A673 (cell line): ENCODE results near the gene RAB1B. TPM values are rescaled to one million over a fixed set of nuclear protein-coding genes. Genes with fewer than 3 reads are reported as not detected.

ENCODE experiments used
- BruUV-seq: library from RNA; stranded (reverse); fragments of 400-500 nt; replicated peaks from 2 replicates; lab custom pipeline; 2021; lab: Mats Ljungman, UMichigan
- CTCF ChIA-PET: fragments of 300-600 bp; sonication (Branson Sonifier 250); formaldehyde crosslinking; loops from one replicate; lab custom pipeline; 2022; ENCODE audit warnings: antibody characterized with exemption; lab: Charles Lee
- POLR2A ChIA-PET: fragments of 300-600 bp; sonication (Branson Sonifier 250); formaldehyde crosslinking; loops from one replicate; lab custom pipeline; 2022; ENCODE audit warnings: antibody characterized with exemption; ENCODE audit not compliant: low non-redundant PET; lab: Charles Lee
- DNase-seq: peaks from one replicate; pipeline ENCODE4 v3.0.0-alpha.2; 2015; ENCODE audit warnings: low spot score
- H3K27ac ChIP-seq: fragments of 200-600 bp; sonication (generic); 2 replicates; pipeline ENCODE4 v1.5.1; 2016; ENCODE audit warnings: mixed run types, low read depth, mild to moderate bottlenecking, mixed read lengths, antibody characterized with exemption, low read length; ENCODE audit not compliant: poor library complexity, severe bottlenecking
- H3K27me3 ChIP-seq: fragments of 200-600 bp; sonication (generic); replicated peaks from 2 replicates; pipeline ENCODE4 v1.6.1; 2017; ENCODE audit warnings: mixed run types, low read depth, mild to moderate bottlenecking, mixed read lengths, antibody characterized with exemption, low read length; ENCODE audit not compliant: insufficient read depth, poor library complexity
- H3K36me3 ChIP-seq: fragments of 200-600 bp; sonication (generic); 2 replicates; pipeline ENCODE4 v1.6.1; 2016; ENCODE audit warnings: mixed run types, mild to moderate bottlenecking, mixed read lengths, antibody characterized with exemption, low read length; ENCODE audit not compliant: insufficient read depth, poor library complexity, severe bottlenecking
- H3K4me1 ChIP-seq: fragments of 200-600 bp; sonication (generic); 2 replicates; pipeline ENCODE4 v1.6.1; 2017; ENCODE audit warnings: mixed run types, mild to moderate bottlenecking, mixed read lengths, antibody characterized with exemption, low read length; ENCODE audit not compliant: insufficient read depth, poor library complexity, severe bottlenecking
- H3K4me3 ChIP-seq: fragments of 200-600 bp; sonication (generic); 2 replicates; pipeline ENCODE4 v1.5.1; 2016; ENCODE audit warnings: low read depth, mixed run types, mild to moderate bottlenecking, mixed read lengths, low read length; ENCODE audit not compliant: poor library complexity, severe bottlenecking
- H3K9me3 ChIP-seq: fragments of 200-600 bp; sonication (generic); 2 replicates; pipeline ENCODE4 v1.6.1; 2016; ENCODE audit warnings: mixed run types, low read depth, mild to moderate bottlenecking, mixed read lengths, antibody characterized with exemption, low read length; ENCODE audit not compliant: poor library complexity, severe bottlenecking
- CTCF ChIP-seq: fragments of 300-800, 200-600 bp; sonication (generic); conservative IDR thresholded peaks from 2 replicates; pipeline ENCODE4 v1.5.1; 2017; ENCODE audit warnings: low read depth, mild to moderate bottlenecking, antibody characterized with exemption, low read length, moderate library complexity, mixed read lengths
- EZH2 ChIP-seq: fragments of 200-600 bp; sonication (generic); IDR thresholded peaks from 2 replicates; pipeline ENCODE4 v1.6.1; 2017; ENCODE audit warnings: borderline replicate concordance, low read depth, mild to moderate bottlenecking, mixed read lengths, antibody characterized with exemption, low read length; ENCODE audit not compliant: poor library complexity, severe bottlenecking
- intact Hi-C: fragments of 100-400 bp; cut with micrococcal nuclease; formaldehyde crosslinking; loops from one replicate; pipeline ENCODE4 v1.10.0; 2022; ENCODE audit not compliant: unreplicated experiment
- total RNA-seq: library from RNA; stranded (reverse); gene quantifications from 2 replicates; pipeline ENCODE4 v1.2.3, GENCODE V29; 2021

The RAB1B gene
- total RNA-seq, 1 experiment from 2014 or later, result 186 TPM

GRCh38 chr11:66263231-66263630, 5.2 kb upstream of the RAB1B start:
- ChIA-PET CTCF (interaction anchor here (0.5 to 0.6 kb wide), 2 partner anchors 24 to 261 kb away, joined by 3 read pairs; partner anchors contain the start of gene EIF1AD), POLR2A (no interaction called here)
- TF ChIP-seq CTCF, result no peak
- intact Hi-C loops, result no loop called here
- Histone ChIP-seq H3K9me3 (no peaks in the 10 kb centered on the region), H3K4me1 (peaks cover 12% of the 10 kb centered on the region), H3K27ac (no peak overlapping the region), H3K27me3 (no peaks in the 10 kb centered on the region), H3K4me3 (no peak overlapping the region), H3K36me3 (peaks cover 57% of the 10 kb centered on the region)
- no TSS peak for BruUV-seq
- no peak for DNase-seq

- CTCF ChIA-PET, result interaction anchor here (0.6 kb wide), 1 partner anchor 24 kb away, joined by 3 read pairs; no protein-coding TSS in a partner anchor
Measured at GRCh38 chr11:66263785-66264184, 4.7 kb upstream of the RAB1B start.

GRCh38 chr11:66264383-66264782, 4.1 kb upstream of the RAB1B start:
- no peak for DNase-seq
- TF ChIP-seq CTCF, result no peak
- Histone ChIP-seq H3K27me3 (no peaks in the 10 kb centered on the region), H3K4me1 (peaks cover 7% of the 10 kb centered on the region), H3K9me3 (no peaks in the 10 kb centered on the region), H3K4me3 (no peak overlapping the region), H3K27ac (no peak overlapping the region), H3K36me3 (peaks cover 51% of the 10 kb centered on the region)
- no TSS peak for BruUV-seq
- CTCF ChIA-PET, result no interaction called here
- POLR2A ChIA-PET, result no interaction called here
- intact Hi-C loops, result no loop called here

More at GRCh38 chr11:66263785-66264184, 4.7 kb upstream of the RAB1B start:
- Histone ChIP-seq H3K9me3 (no peaks in the 10 kb centered on the region), H3K27ac (no peak overlapping the region), H3K4me3 (no peak overlapping the region), H3K4me1 (peaks cover 8% of the 10 kb centered on the region), H3K27me3 (no peaks in the 10 kb centered on the region), H3K36me3 (peaks cover 57% of the 10 kb centered on the region)
- BruUV-seq, result no TSS peak
- no peak for DNase-seq
- TF ChIP-seq CTCF (no peak), EZH2 (no peak)
- POLR2A ChIA-PET, result no interaction called here
- intact Hi-C loops, result no loop called here
